Suprapubic skin (tissue), 4 donors: Measurements from ENCODE around the gene FRMD4B.

Experiments
- CTCF ChIP-seq, 2 donors: fragments of 200-600 bp in 1 of 2; fragments of 450-650 bp in 1 of 2; sonication (generic) in 1 of 2; IDR thresholded peaks; one replicate each; pipeline ENCODE4 v1.5.1; 2016 to 2019; ENCODE audit warnings: antibody characterized with exemption in 2 of 2, mild to moderate bottlenecking in 1 of 2, moderate library complexity in 1 of 2
- POLR2A ChIP-seq, 2 donors: fragments of 450-650 bp; IDR thresholded peaks; one replicate each; pipeline ENCODE4 v1.6.1; 2017; ENCODE audit warnings: antibody characterized with exemption in 2 of 2, mild to moderate bottlenecking in 2 of 2, moderate library complexity in 2 of 2
- POLR2AphosphoS5 ChIP-seq, 3 donors: sonication (generic); formaldehyde crosslinking; IDR thresholded peaks; one replicate each; pipeline ENCODE4 v1.6.1; 2017; ENCODE audit warnings: antibody characterized with exemption in 3 of 3

- TF ChIP-seq CTCF (IDR thresholded peaks at IDR 0.05) (no peak), POLR2A (IDR thresholded peaks at IDR 0.05) (no peak), POLR2AphosphoS5 (IDR thresholded peaks at IDR 0.05) (no peak)
These were observed 2.4 kb upstream of the FRMD4B start for GRCh38 chr3:69388241-69388640.
